ENCODE measurements around the gene C1GALT1. TPM values are rescaled to one million over a fixed set of nuclear protein-coding genes. Genes with fewer than 3 reads are reported as not detected.

Gene C1GALT1
- total RNA-seq, 1 donor from 2014 or later, result 31.1 TPM

DNA sequence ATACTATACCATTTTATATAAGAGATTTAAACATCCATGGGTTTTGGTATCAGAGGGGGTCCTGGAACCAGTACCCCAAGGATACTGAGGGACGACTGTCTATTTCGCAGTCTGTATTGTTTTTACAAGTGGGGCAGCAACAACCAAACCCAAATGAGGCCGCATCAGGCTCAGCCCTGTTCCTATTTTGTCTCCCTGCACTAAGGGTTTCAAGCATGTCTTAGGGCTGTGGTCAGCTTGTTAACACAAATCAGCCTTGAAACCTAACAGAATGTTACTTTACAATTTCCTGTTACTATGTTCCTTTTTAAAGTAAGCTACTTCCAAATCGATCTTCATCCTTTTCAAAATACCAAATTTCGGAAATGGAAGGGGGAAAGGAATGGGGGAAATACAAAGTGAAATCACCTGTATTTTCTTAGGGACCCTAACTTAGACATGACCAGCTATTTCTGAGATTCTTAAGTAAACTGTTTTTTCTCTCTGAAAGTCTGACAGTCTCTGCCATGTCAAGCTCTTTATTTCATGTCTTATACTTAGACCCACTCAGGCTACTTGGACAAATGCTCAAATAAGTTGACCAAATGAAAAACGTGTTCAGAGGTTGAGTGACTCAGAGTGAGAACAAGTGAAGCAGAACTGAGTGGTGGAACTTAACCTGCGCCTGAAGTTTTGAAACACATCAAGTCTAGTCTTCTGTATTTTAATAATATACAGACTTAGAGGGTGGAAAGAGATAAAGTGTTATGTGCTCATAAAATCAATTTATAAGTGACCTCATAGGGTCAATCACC is 75.8 kb downstream of the C1GALT1 start:
- TF ChIP-seq CTCF (IDR thresholded peaks at IDR 0.05; ENCODE audit: insufficient read depth, low read length, severe bottlenecking), result no peak
- no peak overlapping the region for H3K4me3 ChIP-seq (ENCODE audit: low read depth, low read length)
- FAIRE-seq (no peak), DNase-seq (ENCODE audit: low read depth) (peak; percentile 50)
- no peaks in the 10 kb centered on the region for H3K36me3 ChIP-seq (ENCODE audit: control insufficient read depth, insufficient read depth, low read length)
- no peaks in the 10 kb centered on the region for H3K27me3 ChIP-seq (ENCODE audit: control insufficient read depth, insufficient read depth, low read length)

DNA sequence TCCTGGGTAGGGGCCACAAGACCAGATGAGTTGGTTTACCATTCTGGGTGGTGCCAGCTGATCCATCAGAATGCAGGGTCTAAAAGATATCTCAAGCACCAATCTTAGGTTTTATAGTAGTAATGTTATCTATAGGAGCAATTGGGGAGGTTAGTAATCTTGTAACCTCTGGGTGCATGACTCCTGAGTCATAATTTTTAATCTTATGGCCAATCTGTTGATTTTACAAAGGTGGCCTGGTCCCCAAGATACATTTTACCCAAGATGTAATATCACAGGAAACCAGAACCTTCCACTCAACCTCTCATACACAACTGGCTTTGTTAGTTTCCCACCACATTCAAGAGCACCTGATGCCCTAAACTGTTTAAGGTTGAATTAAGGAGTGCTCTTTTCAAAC is 79.5 kb downstream of the C1GALT1 start:
- no peak for TF ChIP-seq CTCF (IDR thresholded peaks at IDR 0.05; ENCODE audit: insufficient read depth, low read length, severe bottlenecking)
- no peak for DNase-seq (ENCODE audit: low read depth)

DNA sequence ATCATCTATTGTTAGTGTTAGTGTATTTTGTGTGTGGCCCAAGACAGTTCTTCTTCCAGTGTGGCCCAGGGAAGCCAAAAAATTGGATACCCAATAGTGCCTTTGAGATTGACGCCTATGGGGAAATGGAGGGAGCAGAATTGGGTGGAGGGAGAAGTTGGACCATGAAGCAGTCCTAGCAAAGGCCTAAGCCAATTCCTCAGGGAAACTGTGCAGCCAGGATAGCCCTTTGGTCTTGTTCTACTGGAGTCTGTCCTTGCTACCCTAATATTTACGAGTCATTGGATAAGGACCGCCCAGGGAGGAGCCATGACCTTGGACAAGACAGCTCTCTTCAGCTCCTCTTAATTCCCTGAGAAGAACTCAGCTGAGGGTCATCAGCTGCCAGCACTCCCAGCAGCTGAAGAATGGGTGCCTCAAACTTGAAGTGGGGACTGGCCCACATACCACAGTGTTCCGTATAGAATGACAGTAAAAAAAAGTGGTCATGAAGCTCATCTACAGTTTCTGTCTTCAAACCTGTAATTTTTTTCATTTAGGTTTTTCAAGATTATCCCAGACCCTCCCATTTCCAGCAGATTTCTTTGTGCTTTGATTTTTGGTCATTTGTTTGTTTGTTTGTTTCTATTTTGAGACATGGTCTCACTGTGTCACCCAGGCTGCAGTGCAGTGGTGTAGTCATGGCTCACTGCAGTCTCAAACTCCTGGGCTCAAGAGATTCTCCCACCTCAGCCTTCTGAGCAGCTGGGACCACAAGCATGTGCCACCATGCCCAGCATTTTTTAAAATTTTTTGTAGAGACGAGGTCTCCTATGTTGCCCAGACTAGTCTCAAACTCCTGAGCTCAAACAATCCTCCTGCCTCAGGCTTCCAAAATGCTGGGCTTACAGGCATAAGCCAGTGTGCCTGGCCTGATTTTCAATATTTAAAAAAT is 81.2 kb downstream of the C1GALT1 start:
- DNase-seq (ENCODE audit: low read depth) (no peak), FAIRE-seq (no peak)
- no peaks in the 10 kb centered on the region for H3K36me3 ChIP-seq (ENCODE audit: control insufficient read depth, insufficient read depth, low read length)
- H3K27me3 ChIP-seq (ENCODE audit: control insufficient read depth, insufficient read depth, low read length), result no peaks in the 10 kb centered on the region
- H3K4me3 ChIP-seq (ENCODE audit: low read depth, low read length), result no peak overlapping the region
- no peak for TF ChIP-seq CTCF (IDR thresholded peaks at IDR 0.05; ENCODE audit: insufficient read depth, low read length, severe bottlenecking)

More for the DNA sequence above, 79.5 kb downstream of the C1GALT1 start:
- Histone ChIP-seq H3K36me3 (ENCODE audit: control insufficient read depth, insufficient read depth, low read length) (no peaks in the 10 kb centered on the region), H3K4me3 (ENCODE audit: low read depth, low read length) (no peak overlapping the region), H3K27me3 (ENCODE audit: control insufficient read depth, insufficient read depth, low read length) (no peaks in the 10 kb centered on the region)
- FAIRE-seq, result no peak

GRCh38 chr7:7264306-7265040 is 82.1 kb downstream of the C1GALT1 start:
- FAIRE-seq, result no peak
- Histone ChIP-seq H3K27me3 (ENCODE audit: control insufficient read depth, insufficient read depth, low read length) (no peaks in the 10 kb centered on the region), H3K36me3 (ENCODE audit: control insufficient read depth, insufficient read depth, low read length) (no peaks in the 10 kb centered on the region), H3K4me3 (ENCODE audit: low read depth, low read length) (no peak overlapping the region)
- no peak for TF ChIP-seq CTCF (IDR thresholded peaks at IDR 0.05; ENCODE audit: insufficient read depth, low read length, severe bottlenecking)
- no peak for DNase-seq (ENCODE audit: low read depth)

- no peak for TF ChIP-seq CTCF (IDR thresholded peaks at IDR 0.05; ENCODE audit: insufficient read depth, low read length, severe bottlenecking)
- FAIRE-seq, result peak; percentile 18
- no peak for DNase-seq (ENCODE audit: low read depth)
- H3K36me3 ChIP-seq (ENCODE audit: control insufficient read depth, insufficient read depth, low read length), result no peaks in the 10 kb centered on the region
- H3K27me3 ChIP-seq (ENCODE audit: control insufficient read depth, insufficient read depth, low read length), result no peaks in the 10 kb centered on the region
- H3K4me3 ChIP-seq (ENCODE audit: low read depth, low read length), result no peak overlapping the region
These were observed 83.0 kb downstream of the C1GALT1 start for GRCh38 chr7:7265081-7266075.
